GM19023 (cell line): ENCODE data around the gene NAALADL2.
"Not testable (repeated sequence)": the region's sequence is repeated elsewhere in the genome, so short reads cannot be mapped to it uniquely, and the experiment has no call there.

Source experiments
- ATAC-seq: cut with Tn5 transposase; IDR thresholded peaks from one replicate; pipeline ENCODE4 v1.9.1; 2021; ENCODE audit warnings: mild to moderate bottlenecking, moderate library complexity; ENCODE audit not compliant: unreplicated experiment

NAALADL2 gene

GRCh38 chr3:175121225-175121624 is 262.1 kb downstream of the NAALADL2 start:
- no peak for ATAC-seq

GRCh38 chr3:175127075-175127662 is 268.0 kb downstream of the NAALADL2 start:
- no peak for ATAC-seq

- no peak for ATAC-seq
Measured at GRCh38 chr3:175129126-175129525, 270.0 kb downstream of the NAALADL2 start.

GRCh38 chr3:175129571-175129970 is 270.4 kb downstream of the NAALADL2 start:
- no peak for ATAC-seq

GRCh38 chr3:175131866-175132265 is 272.7 kb downstream of the NAALADL2 start:
- ATAC-seq: not testable (repeated sequence)

- ATAC-seq: not testable (repeated sequence)
Measured at GRCh38 chr3:175132706-175133105, 273.6 kb downstream of the NAALADL2 start.

GRCh38 chr3:175144368-175144767 is 285.2 kb downstream of the NAALADL2 start:
- no peak for ATAC-seq

- ATAC-seq: no peak
Measured at GRCh38 chr3:175146258-175146657, 287.1 kb downstream of the NAALADL2 start.

- ATAC-seq: peak; percentile 83
Measured at GRCh38 chr3:175149675-175150074, 290.5 kb downstream of the NAALADL2 start.

GRCh38 chr3:175150812-175151401 is 291.8 kb downstream of the NAALADL2 start:
- no peak for ATAC-seq

- no peak for ATAC-seq
Measured at GRCh38 chr3:175153595-175153994, 294.5 kb downstream of the NAALADL2 start.

- ATAC-seq: no peak
Measured at GRCh38 chr3:175155172-175155571, 296.0 kb downstream of the NAALADL2 start.

- no peak for ATAC-seq
Measured at GRCh38 chr3:175159202-175159601, 300.1 kb downstream of the NAALADL2 start.

- no peak for ATAC-seq
Measured at GRCh38 chr3:175161291-175161690, 302.2 kb downstream of the NAALADL2 start.

- ATAC-seq: no peak
Measured at GRCh38 chr3:175163686-175164085, 304.6 kb downstream of the NAALADL2 start.

GRCh38 chr3:175173117-175173516 is 314.0 kb downstream of the NAALADL2 start:
- not testable (repeated sequence) for ATAC-seq

- ATAC-seq: no peak
Measured at GRCh38 chr3:175176556-175176955, 317.4 kb downstream of the NAALADL2 start.

- ATAC-seq: no peak
Measured at GRCh38 chr3:175179055-175179454, 319.9 kb downstream of the NAALADL2 start.

GRCh38 chr3:175184392-175184791 is 325.3 kb downstream of the NAALADL2 start:
- no peak for ATAC-seq

- ATAC-seq: no peak
Measured at GRCh38 chr3:175185903-175186302, 326.8 kb downstream of the NAALADL2 start.

- ATAC-seq: no peak
Measured at GRCh38 chr3:175186511-175186910, 327.4 kb downstream of the NAALADL2 start.

- ATAC-seq: no peak
Measured at GRCh38 chr3:175187586-175187985, 328.5 kb downstream of the NAALADL2 start.

GRCh38 chr3:175192536-175192935 is 333.4 kb downstream of the NAALADL2 start:
- no peak for ATAC-seq
